BLaER1 (cell line): ENCODE data around the gene GMDS.
"Not testable (repeated sequence)": the region's sequence is repeated elsewhere in the genome, so short reads cannot be mapped to it uniquely, and the experiment has no call there.

Experiments
- H3K27ac ChIP-seq: shearing (Covaris generic); formaldehyde crosslinking; 2 replicates; pipeline ENCODE4 v1.8.1; 2022
- H3K27me3 ChIP-seq: shearing (Covaris generic); formaldehyde crosslinking; 2 replicates; pipeline ENCODE4 v1.8.1; 2022
- H3K36me3 ChIP-seq: shearing (Covaris generic); formaldehyde crosslinking; 2 replicates; pipeline ENCODE4 v1.8.1; 2022
- H3K4me1 ChIP-seq: shearing (Covaris generic); formaldehyde crosslinking; 2 replicates; pipeline ENCODE4 v1.8.1; 2022
- H3K4me2 ChIP-seq: shearing (Covaris generic); formaldehyde crosslinking; 2 replicates; pipeline ENCODE4 v1.8.1; 2022
- H3K4me3 ChIP-seq: shearing (Covaris generic); formaldehyde crosslinking; 2 replicates; pipeline ENCODE4 v1.8.1; 2022
- H3K9ac ChIP-seq: shearing (Covaris generic); formaldehyde crosslinking; 2 replicates; pipeline ENCODE4 v1.8.1; 2022
- H3K9me3 ChIP-seq: shearing (Covaris generic); formaldehyde crosslinking; 2 replicates; pipeline ENCODE4 v1.8.1; 2022
- H4K20me1 ChIP-seq: shearing (Covaris generic); formaldehyde crosslinking; 2 replicates; pipeline ENCODE4 v1.8.1; 2022
- Cebpa-rat ChIP-seq: shearing (Covaris generic); IDR thresholded peaks from 2 replicates; pipeline ENCODE4 v1.8.1; 2022

Gene GMDS

GRCh38 chr6:1850840-1851157, 394.6 kb downstream of the GMDS start:
- Histone ChIP-seq H4K20me1 (no peaks in the 10 kb centered on the region), H3K27me3 (no peaks in the 10 kb centered on the region), H3K9ac (no peak overlapping the region), H3K4me2 (no peak overlapping the region), H3K4me3 (no peak overlapping the region), H3K36me3 (0 out of 2 replicates have a peak, but pooled peaks cover under 1% of the 10 kb centered on the region), H3K9me3 (peaks cover 9% of the 10 kb centered on the region), H3K27ac (no peak overlapping the region), H3K4me1 (no peaks in the 10 kb centered on the region; the same call in 1 of the 2 replicates)
- TF ChIP-seq Cebpa-rat: no peak

- no peak for TF ChIP-seq Cebpa-rat
Observed at GRCh38 chr6:1850121-1850839, 395.1 kb downstream of the GMDS start.

GRCh38 chr6:1849691-1850090, 395.7 kb downstream of the GMDS start:
- Histone ChIP-seq H4K20me1 (no peaks in the 10 kb centered on the region), H3K4me3 (no peak overlapping the region), H3K27ac (no peak overlapping the region), H3K4me1 (no peaks in the 10 kb centered on the region), H3K27me3 (no peaks in the 10 kb centered on the region), H3K4me2 (no peak overlapping the region), H3K36me3 (0 out of 2 replicates have a peak, but pooled peaks cover 4% of the 10 kb centered on the region), H3K9me3 (peaks cover 18% of the 10 kb centered on the region), H3K9ac (no peak overlapping the region)
- no peak for TF ChIP-seq Cebpa-rat

More at GRCh38 chr6:1850121-1850839, 395.1 kb downstream of the GMDS start:
- no peaks in the 10 kb centered on the region for H4K20me1 ChIP-seq
- H3K4me1 ChIP-seq: no peaks in the 10 kb centered on the region
- no peak overlapping the region for H3K4me2 ChIP-seq
- no peak overlapping the region for H3K27ac ChIP-seq
- 0 out of 2 replicates have a peak, but pooled peaks cover 4% of the 10 kb centered on the region for H3K36me3 ChIP-seq
- H3K9me3 ChIP-seq: peaks cover 14% of the 10 kb centered on the region
- H3K27me3 ChIP-seq: no peaks in the 10 kb centered on the region
- no peak overlapping the region for H3K4me3 ChIP-seq
- H3K9ac ChIP-seq: no peak overlapping the region

- Histone ChIP-seq H3K9ac (no peak overlapping the region), H3K4me1 (no peaks in the 10 kb centered on the region), H3K27me3 (no peaks in the 10 kb centered on the region), H3K27ac (no peak overlapping the region), H4K20me1 (no peaks in the 10 kb centered on the region), H3K4me2 (no peak overlapping the region), H3K36me3 (0 out of 2 replicates have a peak, but pooled peaks cover 4% of the 10 kb centered on the region), H3K4me3 (no peak overlapping the region), H3K9me3 (peaks cover 18% of the 10 kb centered on the region)
- TF ChIP-seq Cebpa-rat: no peak
Observed at GRCh38 chr6:1848752-1849151, 396.7 kb downstream of the GMDS start.

- Histone ChIP-seq H3K4me2 (no peak overlapping the region), H3K9ac (no peak overlapping the region), H3K4me3 (no peak overlapping the region), H3K9me3 (peaks cover 18% of the 10 kb centered on the region), H3K36me3 (0 out of 2 replicates have a peak, but pooled peaks cover 4% of the 10 kb centered on the region), H3K27ac (no peak overlapping the region), H3K27me3 (no peaks in the 10 kb centered on the region), H3K4me1 (no peaks in the 10 kb centered on the region), H4K20me1 (no peaks in the 10 kb centered on the region)
- TF ChIP-seq Cebpa-rat: no peak
Observed at GRCh38 chr6:1846611-1847010, 398.8 kb downstream of the GMDS start.

- H3K36me3 ChIP-seq, H3K9ac ChIP-seq, H3K27me3 ChIP-seq, H3K4me1 ChIP-seq, H3K27ac ChIP-seq, H4K20me1 ChIP-seq, H3K4me3 ChIP-seq, H3K4me2 ChIP-seq: not testable (repeated sequence)
- H3K9me3 ChIP-seq: peaks cover 18% of the 10 kb centered on the region
Observed at GRCh38 chr6:1845543-1845942, 399.9 kb downstream of the GMDS start.

- H3K9ac ChIP-seq: no peak overlapping the region
- no peak overlapping the region for H3K4me2 ChIP-seq
- no peak overlapping the region for H3K4me3 ChIP-seq
- H3K36me3 ChIP-seq: 0 out of 2 replicates have a peak, but pooled peaks cover 4% of the 10 kb centered on the region
- H3K27ac ChIP-seq: no peak overlapping the region
- no peaks in the 10 kb centered on the region for H4K20me1 ChIP-seq
- no peak for TF ChIP-seq Cebpa-rat
- H3K4me1 ChIP-seq: no peaks in the 10 kb centered on the region
- H3K9me3 ChIP-seq: peaks cover 18% of the 10 kb centered on the region
- H3K27me3 ChIP-seq: no peaks in the 10 kb centered on the region
Observed at GRCh38 chr6:1842334-1842733, 403.1 kb downstream of the GMDS start.

- no peaks in the 10 kb centered on the region for H3K27me3 ChIP-seq
- H3K4me1 ChIP-seq: no peaks in the 10 kb centered on the region
- H3K4me2 ChIP-seq: no peak overlapping the region
- H3K4me3 ChIP-seq: no peak overlapping the region
- no peak overlapping the region for H3K27ac ChIP-seq
- no peak overlapping the region for H3K9ac ChIP-seq
- H3K9me3 ChIP-seq: peaks cover 13% of the 10 kb centered on the region
- H4K20me1 ChIP-seq: no peaks in the 10 kb centered on the region
- H3K36me3 ChIP-seq: 0 out of 2 replicates have a peak, but pooled peaks cover 4% of the 10 kb centered on the region
- TF ChIP-seq Cebpa-rat: no peak
Observed at GRCh38 chr6:1841136-1841535, 404.3 kb downstream of the GMDS start.

- H3K9me3 ChIP-seq: peaks cover 7% of the 10 kb centered on the region
- H3K9ac ChIP-seq: no peak overlapping the region
- no peaks in the 10 kb centered on the region for H3K4me1 ChIP-seq
- H3K27me3 ChIP-seq: no peaks in the 10 kb centered on the region
- no peak for TF ChIP-seq Cebpa-rat
- no peak overlapping the region for H3K27ac ChIP-seq
- H3K4me2 ChIP-seq: no peak overlapping the region
- H3K36me3 ChIP-seq: 0 out of 2 replicates have a peak, but pooled peaks cover 1% of the 10 kb centered on the region
- no peak overlapping the region for H3K4me3 ChIP-seq
- H4K20me1 ChIP-seq: no peaks in the 10 kb centered on the region
Observed at GRCh38 chr6:1840491-1841121, 404.8 kb downstream of the GMDS start.

GRCh38 chr6:1839361-1839760, 406.0 kb downstream of the GMDS start:
- Histone ChIP-seq H3K4me1 (no peaks in the 10 kb centered on the region), H4K20me1 (no peaks in the 10 kb centered on the region)

More at GRCh38 chr6:1839361-1839760, 406.0 kb downstream of the GMDS start:
- no peaks in the 10 kb centered on the region for H3K36me3 ChIP-seq
- H3K27me3 ChIP-seq: no peaks in the 10 kb centered on the region
- no peak overlapping the region for H3K27ac ChIP-seq
- TF ChIP-seq Cebpa-rat: no peak
- no peak overlapping the region for H3K4me2 ChIP-seq
- H3K9ac ChIP-seq: no peak overlapping the region
- no peaks in the 10 kb centered on the region for H3K9me3 ChIP-seq
- no peak overlapping the region for H3K4me3 ChIP-seq
